Effector memory CD4-positive, alpha-beta T cell (primary cell): ENCODE measurements around the gene CAMTA1.
A peak's percentile ranks its signal among the peaks of the same experiment; 100 is the strongest.

Experiments
- DNase-seq, 3 donors: peaks; one replicate each; pipeline ENCODE4 v3.0.0-alpha.2; 2020
- H3K27ac ChIP-seq: 2 replicates; pipeline ENCODE4 v1.7.0; 2013; ENCODE audit warnings: mild to moderate bottlenecking, low read length, moderate library complexity; ENCODE audit not compliant: insufficient read depth, poor library complexity, severe bottlenecking
- H3K27me3 ChIP-seq: replicated peaks from 2 replicates; pipeline ENCODE4 v1.7.0; 2013; ENCODE audit warnings: mild to moderate bottlenecking, low read length; ENCODE audit not compliant: insufficient read depth, control insufficient read depth, poor library complexity, severe bottlenecking
- H3K36me3 ChIP-seq: 2 replicates; pipeline ENCODE4 v1.7.0; 2013; ENCODE audit warnings: mild to moderate bottlenecking, low read length, moderate library complexity; ENCODE audit not compliant: control insufficient read depth, insufficient read depth
- H3K4me1 ChIP-seq: 2 replicates; pipeline ENCODE4 v1.7.0; 2013; ENCODE audit warnings: low read length, mild to moderate bottlenecking; ENCODE audit not compliant: control insufficient read depth, insufficient read depth, poor library complexity, severe bottlenecking
- H3K4me3 ChIP-seq: 2 replicates; pipeline ENCODE4 v1.7.0; 2013; ENCODE audit warnings: low read length, low read depth, mild to moderate bottlenecking; ENCODE audit not compliant: insufficient read depth, poor library complexity, severe bottlenecking
- H3K9me3 ChIP-seq: 2 replicates; pipeline ENCODE4 v1.7.0; 2013; ENCODE audit warnings: mild to moderate bottlenecking, low read length, moderate library complexity; ENCODE audit not compliant: control insufficient read depth

Gene CAMTA1

GRCh38 chr1:7675431-7676273 lies 890.4 kb downstream of the CAMTA1 start:
- Histone ChIP-seq H3K4me1 (peaks cover 9% of the 10 kb centered on the region), H3K27me3 (no peaks in the 10 kb centered on the region), H3K4me3 (no peak overlapping the region), H3K9me3 (no peaks in the 10 kb centered on the region), H3K36me3 (no peaks in the 10 kb centered on the region), H3K27ac (no peak overlapping the region)
- no peak for DNase-seq

DNA sequence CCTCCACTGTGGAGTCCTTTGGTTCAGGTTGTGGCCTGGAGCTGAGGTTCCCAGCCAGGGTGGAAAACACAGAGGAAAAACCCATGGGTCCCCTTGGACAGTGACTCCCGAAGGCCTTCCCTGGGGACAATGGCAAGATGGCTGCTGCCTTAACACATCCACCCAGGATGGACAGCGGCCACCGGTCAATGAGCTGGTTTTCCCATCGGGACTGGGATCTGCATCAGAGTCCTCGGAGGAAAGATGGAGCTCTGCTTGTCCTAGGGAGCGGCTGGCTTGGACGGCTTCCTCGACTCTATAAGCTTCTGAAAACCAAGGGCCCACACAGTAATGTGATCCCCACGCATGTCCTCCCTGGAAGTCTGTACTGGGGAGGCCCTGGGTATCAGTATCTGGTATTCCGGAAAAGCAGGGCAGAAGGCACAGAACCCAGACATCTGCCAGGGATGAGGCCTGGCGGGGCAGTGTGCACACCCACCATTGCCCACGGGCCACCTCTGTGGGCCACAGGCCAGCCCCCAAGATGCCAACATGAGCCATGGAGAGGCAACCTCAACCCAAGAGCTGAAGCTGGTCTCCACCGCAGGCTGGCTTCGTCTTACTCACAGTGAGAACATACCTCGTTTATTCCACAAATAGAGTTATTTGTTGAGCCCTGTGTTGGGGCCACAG lies 891.2 kb downstream of the CAMTA1 start:
- H3K4me3 ChIP-seq = no peak overlapping the region
- DNase-seq = no peak
- peaks cover 9% of the 10 kb centered on the region for H3K4me1 ChIP-seq
- H3K9me3 ChIP-seq = no peaks in the 10 kb centered on the region
- no peaks in the 10 kb centered on the region for H3K36me3 ChIP-seq
- H3K27ac ChIP-seq = no peak overlapping the region
- no peaks in the 10 kb centered on the region for H3K27me3 ChIP-seq

- H3K4me1 ChIP-seq = peaks cover 9% of the 10 kb centered on the region
- no peak for DNase-seq
- no peaks in the 10 kb centered on the region for H3K27me3 ChIP-seq
- H3K9me3 ChIP-seq = no peaks in the 10 kb centered on the region
- H3K4me3 ChIP-seq = no peak overlapping the region
- no peaks in the 10 kb centered on the region for H3K36me3 ChIP-seq
- no peak overlapping the region for H3K27ac ChIP-seq
Observed at GRCh38 chr1:7677111-7677510, 891.9 kb downstream of the CAMTA1 start.

- Histone ChIP-seq H3K27me3 (no peaks in the 10 kb centered on the region), H3K4me1 (peaks cover 8% of the 10 kb centered on the region), H3K36me3 (no peaks in the 10 kb centered on the region), H3K27ac (no peak overlapping the region), H3K9me3 (no peaks in the 10 kb centered on the region), H3K4me3 (no peak overlapping the region)
- DNase-seq = no peak
Observed at GRCh38 chr1:7677815-7678214, 892.6 kb downstream of the CAMTA1 start.

DNA sequence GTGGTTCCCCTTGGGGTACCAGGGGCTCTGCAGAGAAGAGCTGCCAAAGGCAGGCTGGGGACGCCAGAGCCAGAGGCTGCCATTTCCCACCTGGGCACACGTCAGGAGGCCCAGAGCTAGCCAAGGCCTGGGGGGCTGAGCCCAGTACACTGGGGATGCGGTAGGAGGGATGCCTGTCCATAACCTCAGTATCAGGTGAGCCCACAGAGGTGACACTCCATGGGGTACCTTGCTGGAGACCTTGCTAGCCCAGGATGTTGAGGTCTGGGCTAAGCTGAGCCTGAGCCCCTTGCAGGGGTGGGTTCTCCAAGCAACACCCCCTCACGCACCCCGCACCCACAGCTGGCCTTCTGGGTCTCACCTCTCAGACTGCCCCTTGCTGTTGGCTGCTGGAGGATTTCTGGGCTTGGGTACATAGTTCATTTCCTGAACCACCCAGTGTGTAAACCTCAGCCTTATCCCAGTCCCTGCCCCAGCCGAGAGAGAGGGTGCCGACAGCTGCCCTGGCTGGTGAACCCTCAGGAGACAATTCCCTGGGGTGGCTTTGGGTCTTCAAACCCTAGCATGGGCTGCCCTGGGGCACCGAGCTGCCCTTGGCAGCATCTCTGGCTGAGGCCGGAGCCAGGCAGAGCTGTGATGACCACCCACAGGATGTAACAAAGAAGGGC lies 893.4 kb downstream of the CAMTA1 start:
- Histone ChIP-seq H3K9me3 (no peaks in the 10 kb centered on the region), H3K27me3 (no peaks in the 10 kb centered on the region), H3K36me3 (no peaks in the 10 kb centered on the region), H3K4me1 (peaks cover 4% of the 10 kb centered on the region), H3K27ac (no peak overlapping the region), H3K4me3 (no peak overlapping the region)
- no peak for DNase-seq

DNA sequence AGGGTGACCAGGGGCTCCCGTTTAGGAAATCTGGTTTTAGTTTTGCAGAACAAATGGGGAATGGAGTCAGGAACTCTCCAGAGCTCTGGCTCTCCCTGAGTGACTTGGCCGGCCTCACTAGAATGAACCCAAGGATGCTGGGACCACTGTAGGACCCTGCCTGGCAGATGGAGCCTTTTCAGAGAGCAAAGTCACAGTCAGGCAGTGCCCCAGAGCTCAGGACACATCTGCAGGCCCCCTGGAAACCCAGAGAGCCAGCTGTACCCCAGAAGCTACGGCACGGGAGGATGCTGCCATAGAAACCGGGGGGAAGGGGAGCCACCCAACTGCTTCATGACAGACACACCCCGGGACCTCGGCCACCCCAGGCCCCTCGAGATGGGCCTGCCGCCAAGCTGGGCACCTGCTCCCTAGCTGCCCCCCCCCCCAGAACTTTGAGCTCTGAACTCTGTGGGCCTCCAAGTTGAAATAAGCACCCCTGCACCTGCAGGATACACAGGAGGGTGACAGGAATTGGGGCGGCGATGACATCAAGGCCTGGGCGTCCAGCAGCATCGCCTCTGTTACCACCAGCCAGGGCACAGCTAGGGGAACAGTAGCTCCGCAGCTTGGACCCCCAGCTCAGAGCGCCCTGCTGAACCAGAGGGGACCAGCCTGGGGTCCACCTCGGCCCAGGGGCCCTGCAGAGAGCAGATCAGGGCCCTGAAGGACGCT lies 894.1 kb downstream of the CAMTA1 start:
- peak overlapping the region; percentile 80 for H3K4me3 ChIP-seq
- peaks cover 4% of the 10 kb centered on the region for H3K4me1 ChIP-seq

GRCh38 chr1:7679873-7680206 lies 894.6 kb downstream of the CAMTA1 start:
- Histone ChIP-seq H3K4me3 (peak overlapping the region; percentile 80), H3K27me3 (no peaks in the 10 kb centered on the region), H3K27ac (no peak overlapping the region)

More for the DNA sequence above, 894.1 kb downstream of the CAMTA1 start:
- no peaks in the 10 kb centered on the region for H3K27me3 ChIP-seq
- no peaks in the 10 kb centered on the region for H3K36me3 ChIP-seq
- H3K9me3 ChIP-seq = no peaks in the 10 kb centered on the region
- H3K27ac ChIP-seq = no peak overlapping the region
- no peak for DNase-seq

DNA sequence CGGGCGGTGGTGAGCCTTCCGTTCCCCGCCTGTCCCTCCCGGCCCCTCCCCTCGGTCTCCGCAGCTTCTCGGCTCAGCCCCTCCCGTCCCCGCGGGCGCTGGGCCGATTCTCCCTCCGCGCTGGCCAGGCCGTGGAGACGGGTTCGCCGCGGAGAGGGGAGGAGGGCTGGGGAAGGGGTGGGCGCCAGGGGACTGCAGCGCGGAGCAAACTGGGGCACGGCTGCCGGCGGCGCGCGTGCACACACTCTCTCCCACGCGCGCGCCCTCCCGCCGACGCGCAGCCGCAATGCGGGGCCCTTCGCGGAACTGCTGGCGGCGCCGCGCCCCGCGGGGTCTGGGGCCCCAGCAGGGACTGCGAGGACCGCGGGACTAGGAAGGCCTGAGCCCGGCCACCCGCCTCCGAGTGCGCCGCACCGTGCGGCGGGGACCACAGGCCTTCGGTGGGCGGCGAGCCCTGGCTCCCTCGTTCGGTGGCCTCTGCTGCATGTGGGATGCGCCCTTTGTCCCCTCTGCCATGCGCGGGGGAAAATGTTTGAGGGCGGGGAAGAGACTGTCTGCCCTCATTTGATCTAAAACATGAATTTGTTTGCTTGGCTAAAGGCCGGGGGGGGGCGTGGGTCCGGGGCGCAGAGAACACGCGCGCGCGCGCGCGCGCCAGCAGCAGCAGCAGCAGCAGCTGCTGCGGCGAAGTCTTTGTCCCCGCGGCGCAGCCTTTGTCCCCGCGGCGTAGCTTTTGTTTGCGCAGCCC lies 895.1 kb downstream of the CAMTA1 start:
- peak; percentile 5 to 34 (median 22) for DNase-seq
- Histone ChIP-seq H3K4me3 (peak overlapping the region; percentile 80), H3K27ac (peak overlapping the region; percentile 37), H3K9me3 (no peaks in the 10 kb centered on the region), H3K36me3 (no peaks in the 10 kb centered on the region), H3K27me3 (no peaks in the 10 kb centered on the region), H3K4me1 (peaks cover 4% of the 10 kb centered on the region)

More at GRCh38 chr1:7679873-7680206, 894.6 kb downstream of the CAMTA1 start:
- DNase-seq = no peak
- H3K4me1 ChIP-seq = peaks cover 4% of the 10 kb centered on the region
- no peaks in the 10 kb centered on the region for H3K9me3 ChIP-seq
- no peaks in the 10 kb centered on the region for H3K36me3 ChIP-seq

DNA sequence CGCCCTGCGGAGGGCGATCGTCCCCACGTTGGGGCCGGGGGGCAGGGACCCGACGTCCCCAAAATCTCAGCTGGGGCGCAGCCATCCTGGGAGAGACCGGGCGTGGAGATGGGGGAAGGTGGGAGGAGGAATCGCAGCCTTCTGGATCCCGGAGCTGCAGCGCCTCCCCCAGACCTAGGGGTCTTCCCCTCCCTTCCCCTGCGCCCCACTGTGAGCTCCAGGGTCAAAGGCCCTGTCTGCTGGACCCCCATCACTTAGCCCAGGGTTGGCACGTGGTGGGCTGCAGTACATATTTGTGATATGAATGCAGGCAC lies 895.7 kb downstream of the CAMTA1 start:
- Histone ChIP-seq H3K9me3 (no peaks in the 10 kb centered on the region), H3K36me3 (no peaks in the 10 kb centered on the region), H3K27me3 (no peaks in the 10 kb centered on the region), H3K27ac (no peak overlapping the region), H3K4me1 (peaks cover 4% of the 10 kb centered on the region), H3K4me3 (peak overlapping the region; percentile 80)
- no peak for DNase-seq
